Panc1 (cell line): ENCODE data around the gene CHST12.

ENCODE experiments used
- CTCF ChIP-seq: fragments of 450-650 bp; IDR thresholded peaks from 2 replicates; pipeline ENCODE4 v1.5.1; 2017; ENCODE audit warnings: mild to moderate bottlenecking
- POLR2AphosphoS5 ChIP-seq: IDR thresholded peaks from 2 replicates; pipeline ENCODE4 v1.6.1; 2012; ENCODE audit warnings: mild to moderate bottlenecking, low read depth, low read length, moderate library complexity
- REST ChIP-seq, 2 experiments: IDR thresholded peaks; 2 replicates each; pipeline ENCODE4 v1.6.1; 2011 to 2012; ENCODE audit warnings: low read depth in 2 of 2, control low read depth in 1 of 2, low read length in 1 of 2, mild to moderate bottlenecking in 1 of 2, moderate library complexity in 1 of 2; ENCODE audit not compliant: insufficient read depth in 1 of 2

DNA sequence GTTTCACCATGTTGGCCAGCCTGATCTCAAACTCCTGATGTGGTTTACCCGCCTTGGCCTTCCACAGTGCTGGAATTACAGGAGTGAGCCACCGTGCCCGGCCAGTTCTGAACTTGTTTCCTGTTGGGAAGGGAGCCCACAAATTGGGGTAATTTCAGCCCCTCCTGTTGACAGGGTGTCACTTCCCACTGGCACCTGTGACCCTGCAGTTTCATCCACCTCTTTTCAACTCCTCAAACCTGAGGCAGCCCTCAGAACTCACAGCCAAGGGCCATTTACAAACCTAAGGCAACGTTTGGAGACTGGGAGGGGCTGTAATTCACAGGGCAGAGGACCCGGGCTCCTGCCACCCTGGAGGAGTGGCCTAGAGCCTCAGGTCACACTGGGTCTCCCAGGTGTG, 22.2 kb upstream of the CHST12 start:
- TF ChIP-seq CTCF = no peak
- no peak for TF ChIP-seq POLR2AphosphoS5
- TF ChIP-seq REST (IDR thresholded peaks at IDR 0.05; ENCODE audit: insufficient read depth in 1 of 2, low read depth in 2 of 2, low read length in 1 of 2) = no peak
